ENCODE data around the gene WFS1.

WFS1 gene, protein sequence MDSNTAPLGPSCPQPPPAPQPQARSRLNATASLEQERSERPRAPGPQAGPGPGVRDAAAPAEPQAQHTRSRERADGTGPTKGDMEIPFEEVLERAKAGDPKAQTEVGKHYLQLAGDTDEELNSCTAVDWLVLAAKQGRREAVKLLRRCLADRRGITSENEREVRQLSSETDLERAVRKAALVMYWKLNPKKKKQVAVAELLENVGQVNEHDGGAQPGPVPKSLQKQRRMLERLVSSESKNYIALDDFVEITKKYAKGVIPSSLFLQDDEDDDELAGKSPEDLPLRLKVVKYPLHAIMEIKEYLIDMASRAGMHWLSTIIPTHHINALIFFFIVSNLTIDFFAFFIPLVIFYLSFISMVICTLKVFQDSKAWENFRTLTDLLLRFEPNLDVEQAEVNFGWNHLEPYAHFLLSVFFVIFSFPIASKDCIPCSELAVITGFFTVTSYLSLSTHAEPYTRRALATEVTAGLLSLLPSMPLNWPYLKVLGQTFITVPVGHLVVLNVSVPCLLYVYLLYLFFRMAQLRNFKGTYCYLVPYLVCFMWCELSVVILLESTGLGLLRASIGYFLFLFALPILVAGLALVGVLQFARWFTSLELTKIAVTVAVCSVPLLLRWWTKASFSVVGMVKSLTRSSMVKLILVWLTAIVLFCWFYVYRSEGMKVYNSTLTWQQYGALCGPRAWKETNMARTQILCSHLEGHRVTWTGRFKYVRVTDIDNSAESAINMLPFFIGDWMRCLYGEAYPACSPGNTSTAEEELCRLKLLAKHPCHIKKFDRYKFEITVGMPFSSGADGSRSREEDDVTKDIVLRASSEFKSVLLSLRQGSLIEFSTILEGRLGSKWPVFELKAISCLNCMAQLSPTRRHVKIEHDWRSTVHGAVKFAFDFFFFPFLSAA

GRCh38 chr4:6269616-6270511 lies at the start of gene WFS1:
Gene WFS1 (plus strand): TSS chr4:6269850. CDS start chr4:6277456, 7,606 bp downstream.
- DNase-seq (ENCODE audit: low read depth), result peak; percentile 99
- no peak for TF ChIP-seq CTCF (IDR thresholded peaks at IDR 0.05; ENCODE audit: insufficient read depth, low read depth, low read length, missing control alignments)
- H3K4me3 ChIP-seq (ENCODE audit: low read length), result peak within 1 kb of the TSS; percentile 67

- no peak overlapping the region for H3K4me3 ChIP-seq (ENCODE audit: low read length)
- no peak for TF ChIP-seq CTCF (IDR thresholded peaks at IDR 0.05; ENCODE audit: insufficient read depth, low read depth, low read length, missing control alignments)
- DNase-seq (ENCODE audit: low read depth), result no peak
Measured at GRCh38 chr4:6221301-6221850, 48.3 kb upstream of the WFS1 start.

- peak; percentile 5 for DNase-seq (ENCODE audit: low read depth)
- no peak overlapping the region for H3K4me3 ChIP-seq (ENCODE audit: low read length)
- TF ChIP-seq CTCF (IDR thresholded peaks at IDR 0.05; ENCODE audit: insufficient read depth, low read depth, low read length, missing control alignments), result no peak
Measured at GRCh38 chr4:6221851-6222760, 47.5 kb upstream of the WFS1 start.

DNA sequence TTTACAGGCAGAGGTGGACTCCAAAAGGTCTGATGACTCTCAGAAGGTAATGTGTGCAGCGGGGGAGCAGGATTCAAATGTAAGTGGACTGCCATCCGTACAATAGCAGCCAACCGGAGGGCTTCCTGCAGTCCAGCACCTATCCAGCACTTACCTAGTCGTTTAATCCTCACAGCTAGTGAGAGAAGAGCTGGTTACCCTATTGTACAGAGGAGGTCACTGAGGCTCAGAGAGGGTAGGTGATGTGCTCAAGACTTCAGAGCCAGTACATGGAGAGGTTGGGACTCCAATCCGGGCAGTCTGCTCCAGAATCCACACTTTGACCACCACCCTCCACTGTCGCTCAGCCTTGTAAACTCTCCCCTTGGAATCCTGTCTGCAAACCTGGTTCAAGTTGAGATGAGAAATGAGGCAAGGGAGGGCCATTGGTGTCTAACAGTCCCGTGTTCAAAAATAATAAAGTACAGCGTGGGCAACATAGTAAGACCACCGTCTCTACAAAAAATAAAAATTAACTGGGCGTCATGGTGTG lies 46.8 kb upstream of the WFS1 start:
- TF ChIP-seq CTCF (IDR thresholded peaks at IDR 0.05; ENCODE audit: insufficient read depth, low read depth, low read length, missing control alignments), result no peak
- H3K4me3 ChIP-seq (ENCODE audit: low read length), result no peak overlapping the region
- DNase-seq (ENCODE audit: low read depth), result no peak

DNA sequence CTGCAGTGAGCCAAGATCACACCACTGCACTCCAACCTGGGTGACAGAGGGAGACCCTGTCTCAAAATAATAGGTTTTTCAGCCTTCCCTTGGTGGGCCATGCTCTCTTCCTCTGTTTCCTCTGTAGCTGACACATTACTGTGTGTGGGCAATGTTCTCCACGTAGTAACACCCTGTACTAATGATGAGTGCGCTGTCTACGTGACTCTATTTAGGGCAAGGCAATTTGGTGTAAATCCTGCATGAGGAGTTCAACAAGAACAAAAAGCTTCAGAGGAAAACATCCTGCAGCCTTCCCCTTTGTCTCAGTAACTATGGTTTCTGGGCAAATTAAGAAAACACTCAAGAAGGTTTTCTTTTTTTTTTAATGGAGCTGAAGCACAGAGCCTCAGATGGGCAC lies 44.9 kb upstream of the WFS1 start:
- no peak overlapping the region for H3K4me3 ChIP-seq (ENCODE audit: low read length)
- TF ChIP-seq CTCF (IDR thresholded peaks at IDR 0.05; ENCODE audit: insufficient read depth, low read depth, low read length, missing control alignments), result no peak
- DNase-seq (ENCODE audit: low read depth), result no peak

Measured in epithelial cell of esophagus (primary cell).